ENCODE data around the gene PARM1. TPM values are rescaled to one million over a fixed set of nuclear protein-coding genes. Genes with fewer than 3 reads are reported as not detected.
A peak's percentile ranks its signal among the peaks of the same experiment; 100 is the strongest.

The PARM1 gene
- total RNA-seq, 1 donor from 2014 or later, result 90.7 TPM

DNA sequence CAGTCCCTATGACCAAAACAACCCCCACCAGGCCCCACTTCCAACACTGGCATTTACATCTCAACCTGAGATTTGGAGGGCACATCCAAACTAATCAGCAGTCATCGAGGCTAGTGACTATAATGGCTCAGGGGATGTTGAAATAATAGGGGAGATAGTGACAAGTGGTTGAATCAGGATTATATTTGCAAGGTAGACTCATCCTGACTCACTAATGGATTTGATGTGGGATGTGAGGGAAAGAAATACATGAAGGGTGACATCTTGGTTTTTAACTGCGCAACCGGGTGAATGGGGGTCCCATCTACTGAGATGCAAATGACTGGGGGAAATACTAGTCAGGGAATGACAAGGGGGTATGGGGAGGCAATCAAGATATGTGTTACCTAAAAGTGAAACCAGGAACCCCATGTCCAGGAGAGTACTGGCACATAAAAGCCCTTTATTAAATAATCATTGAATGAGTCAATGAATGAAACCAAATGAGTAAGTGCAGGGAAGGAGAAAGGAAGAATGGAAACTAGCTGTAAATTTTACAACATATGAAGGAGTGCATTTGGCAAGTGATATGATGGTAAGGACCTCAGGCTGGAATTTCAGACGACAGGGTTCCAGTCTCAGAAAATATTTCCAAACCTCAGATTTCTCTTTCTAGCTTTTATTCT is 78.3 kb downstream of the PARM1 start:
- Histone ChIP-seq H3K27ac (replicated peaks) (no peak overlapping the region), H3K9me3 (replicated peaks) (peaks cover 14% of the 10 kb centered on the region), H3K4me3 (no peak overlapping the region), H3K27me3 (ENCODE audit: low read depth) (no peaks in the 10 kb centered on the region), H3K36me3 (peaks cover 21% of the 10 kb centered on the region), H3K4me1 (peaks cover 19% of the 10 kb centered on the region)
- intact Hi-C loops (cut with micrococcal nuclease), result no loop called here
- no peak for TF ChIP-seq CTCF (IDR thresholded peaks at IDR 0.05; ENCODE audit: borderline replicate concordance)
- DNase-seq, result no peak

DNA sequence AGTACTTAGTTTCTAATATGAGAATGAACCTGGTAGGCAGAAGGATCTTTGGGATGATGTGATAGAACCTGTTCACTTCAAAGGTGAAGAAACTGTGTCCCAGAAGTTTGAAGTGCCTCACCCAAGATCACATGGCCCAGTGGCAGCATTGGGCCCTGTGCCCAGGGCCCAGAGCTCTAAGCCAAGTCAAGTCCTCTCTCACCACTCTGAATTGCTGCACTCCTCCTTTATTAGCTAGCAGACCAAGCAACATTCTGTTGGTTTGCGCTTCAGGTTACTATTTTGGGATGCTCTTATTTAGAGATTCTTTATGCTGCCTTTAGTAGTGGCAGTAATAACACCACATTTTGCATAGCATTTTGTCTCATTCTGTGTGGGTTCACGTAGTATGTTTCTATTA is 82.7 kb downstream of the PARM1 start:
- H3K27me3 ChIP-seq (ENCODE audit: low read depth), result no peaks in the 10 kb centered on the region
- peak overlapping the region; percentile 26 for H3K4me3 ChIP-seq
- H3K27ac ChIP-seq (replicated peaks), result peak overlapping the region; percentile 81
- peaks cover 21% of the 10 kb centered on the region for H3K36me3 ChIP-seq
- peak; percentile 59 for DNase-seq
- TF ChIP-seq CTCF (IDR thresholded peaks at IDR 0.05; ENCODE audit: borderline replicate concordance), result no peak
- H3K4me1 ChIP-seq, result peaks cover 28% of the 10 kb centered on the region
- no peaks in the 10 kb centered on the region for H3K9me3 ChIP-seq (replicated peaks)
- intact Hi-C loops (cut with micrococcal nuclease), result no loop called here

GRCh38 chr4:75016472-75016871 is 83.6 kb downstream of the PARM1 start:
- Histone ChIP-seq H3K36me3 (peaks cover 21% of the 10 kb centered on the region), H3K9me3 (replicated peaks) (no peaks in the 10 kb centered on the region), H3K27me3 (ENCODE audit: low read depth) (no peaks in the 10 kb centered on the region), H3K4me3 (no peak overlapping the region), H3K4me1 (peaks cover 28% of the 10 kb centered on the region), H3K27ac (replicated peaks) (peak overlapping the region; percentile 81)
- TF ChIP-seq CTCF (IDR thresholded peaks at IDR 0.05; ENCODE audit: borderline replicate concordance), result no peak
- no peak for DNase-seq
- intact Hi-C loops (cut with micrococcal nuclease), result no loop called here

DNA sequence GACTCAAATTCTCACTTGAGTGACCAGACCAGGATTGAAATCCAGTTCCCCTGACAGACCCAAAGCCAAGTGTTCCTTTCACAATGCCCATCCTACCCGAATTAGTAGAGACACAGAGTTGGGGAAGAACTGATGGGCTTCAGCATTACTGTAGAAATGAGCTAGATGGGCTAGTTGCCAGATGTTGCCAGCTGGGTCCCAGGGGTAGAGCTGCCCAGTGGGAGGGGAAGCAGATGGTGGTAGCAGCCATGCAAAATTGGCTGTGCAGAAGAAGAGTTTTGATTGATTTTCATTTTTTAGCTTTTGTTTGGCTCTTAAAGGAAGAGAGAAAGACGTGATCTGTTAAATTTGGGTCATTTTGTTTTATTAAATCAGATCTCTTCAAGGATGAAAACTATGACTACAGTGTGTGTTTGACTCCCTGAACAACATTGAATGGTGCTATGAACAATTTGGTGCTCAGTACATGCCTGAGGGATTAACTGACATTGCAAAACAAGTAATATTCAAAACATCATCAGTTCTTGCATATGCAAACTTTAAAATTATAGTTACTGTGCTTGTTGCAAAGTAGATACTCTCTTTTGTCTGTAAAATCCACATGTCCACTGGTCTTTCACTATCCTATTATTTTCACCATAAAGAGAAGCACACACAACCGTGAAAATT is 86.0 kb downstream of the PARM1 start:
- intact Hi-C loops (cut with micrococcal nuclease), result no loop called here
- H3K27ac ChIP-seq (replicated peaks), result no peak overlapping the region
- TF ChIP-seq CTCF (IDR thresholded peaks at IDR 0.05; ENCODE audit: borderline replicate concordance), result no peak
- H3K4me3 ChIP-seq, result no peak overlapping the region
- DNase-seq, result no peak
- H3K36me3 ChIP-seq, result peaks cover 5% of the 10 kb centered on the region
- peaks cover 28% of the 10 kb centered on the region for H3K4me1 ChIP-seq
- H3K9me3 ChIP-seq (replicated peaks), result no peaks in the 10 kb centered on the region
- H3K27me3 ChIP-seq (ENCODE audit: low read depth), result no peaks in the 10 kb centered on the region

GRCh38 chr4:75025431-75025830 is 92.5 kb downstream of the PARM1 start:
- H3K4me1 ChIP-seq, result peaks cover 18% of the 10 kb centered on the region
- H3K27me3 ChIP-seq (ENCODE audit: low read depth), result no peaks in the 10 kb centered on the region
- H3K36me3 ChIP-seq, result no peaks in the 10 kb centered on the region
- TF ChIP-seq CTCF (IDR thresholded peaks at IDR 0.05; ENCODE audit: borderline replicate concordance), result no peak
- no peak overlapping the region for H3K27ac ChIP-seq (replicated peaks)
- no peak overlapping the region for H3K4me3 ChIP-seq
- no peaks in the 10 kb centered on the region for H3K9me3 ChIP-seq (replicated peaks)
- intact Hi-C loops (cut with micrococcal nuclease), result no loop called here
- DNase-seq, result no peak

All from left ventricle myocardium inferior (tissue), 1 donor.